ENCODE data around the gene KRTAP1-1. TPM values are rescaled to one million over a fixed set of nuclear protein-coding genes. Genes with fewer than 3 reads are reported as not detected.

Gene KRTAP1-1
- total RNA-seq, 1 experiment from 2014 or later, result not detected

DNA sequence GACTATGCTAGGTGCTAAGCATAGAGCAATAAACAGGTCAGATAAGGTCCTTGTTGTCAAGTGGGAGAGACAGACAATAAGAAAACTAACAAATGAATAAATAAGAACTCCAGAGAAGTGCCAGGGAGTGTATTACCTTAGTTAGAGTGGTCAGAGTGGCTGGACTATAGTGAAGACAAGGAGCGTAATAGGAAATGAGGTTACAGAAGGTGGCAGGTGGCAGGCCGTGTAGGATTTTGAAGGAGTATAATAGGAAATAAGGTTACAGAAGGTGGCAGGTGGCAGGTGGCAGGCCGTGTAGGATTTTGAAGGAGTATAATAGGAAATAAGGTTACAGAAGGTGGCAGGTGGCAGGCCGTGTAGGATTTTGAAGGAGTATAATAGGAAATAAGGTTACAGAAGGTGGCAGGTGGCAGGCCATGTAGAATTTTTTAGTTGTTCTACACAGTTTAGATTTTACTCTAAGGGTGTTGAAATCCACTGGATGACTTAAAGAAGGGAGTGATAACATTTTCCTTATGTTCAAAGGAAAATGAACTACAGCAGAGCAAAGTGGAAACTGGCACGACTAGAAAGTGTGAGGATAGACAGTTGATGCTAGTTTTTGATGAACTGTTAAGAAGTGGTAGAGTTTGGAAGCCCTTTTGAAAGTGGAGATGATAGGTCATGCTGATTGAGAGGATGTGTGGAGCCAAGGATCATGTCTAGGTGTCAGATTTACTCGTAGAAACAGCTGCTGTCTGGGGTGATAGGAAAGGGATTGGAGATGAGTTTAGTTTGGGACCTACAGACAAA lies 28.7 kb downstream of the KRTAP1-1 start:
- Mint-ChIP-seq H3K36me3 (no peaks in the 10 kb centered on the region), H3K27me3 (ENCODE audit: low read depth) (no peaks in the 10 kb centered on the region), H3K4me1 (peaks cover 15% of the 10 kb centered on the region), H3K27ac (peak overlapping the region; percentile 7; the same call in 1 of the 2 replicates), H3K9me3 (no peaks in the 10 kb centered on the region), H3K4me3 (no peak overlapping the region)
- CTCF ChIA-PET, result no interaction called here
- no peak for DNase-seq (ENCODE audit: low spot score)
- ATAC-seq, result no peak
- POLR2A ChIA-PET, result no interaction called here
- TF ChIP-seq RELA (CRISPR knock-in tag; IDR thresholded peaks at IDR 0.05; ENCODE audit: borderline replicate concordance), result no peak

DNA sequence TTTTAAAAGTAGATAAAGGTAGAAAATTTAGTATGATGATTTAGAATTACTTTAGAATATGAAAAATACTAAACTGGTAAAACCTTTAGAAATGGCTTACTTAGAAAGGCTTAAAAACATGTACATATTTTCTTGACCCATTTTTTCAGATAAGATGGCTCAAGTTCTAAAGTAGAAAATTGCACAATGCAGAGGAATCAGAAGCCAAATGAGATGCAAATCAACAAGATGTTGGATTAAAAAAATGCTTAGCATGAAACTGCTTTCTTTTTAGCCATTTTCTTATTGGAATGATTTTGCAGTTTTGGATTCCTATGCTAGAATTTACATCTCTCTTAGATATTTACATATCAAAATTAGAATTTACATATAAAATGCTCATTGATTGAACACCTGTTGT lies 30.8 kb downstream of the KRTAP1-1 start:
- POLR2A ChIA-PET, result no interaction called here
- Mint-ChIP-seq H3K36me3 (no peaks in the 10 kb centered on the region), H3K27ac (no peak overlapping the region), H3K27me3 (ENCODE audit: low read depth) (no peaks in the 10 kb centered on the region), H3K4me1 (peaks cover 15% of the 10 kb centered on the region), H3K9me3 (0 out of 2 replicates have a peak, but pooled peaks cover 7% of the 10 kb centered on the region), H3K4me3 (no peak overlapping the region)
- no peak for ATAC-seq
- CTCF ChIA-PET, result no interaction called here
- no peak for TF ChIP-seq TCF7 (CRISPR knock-in tag; IDR thresholded peaks at IDR 0.05; ENCODE audit: low read depth)
- TF ChIP-seq, protein P1, sequence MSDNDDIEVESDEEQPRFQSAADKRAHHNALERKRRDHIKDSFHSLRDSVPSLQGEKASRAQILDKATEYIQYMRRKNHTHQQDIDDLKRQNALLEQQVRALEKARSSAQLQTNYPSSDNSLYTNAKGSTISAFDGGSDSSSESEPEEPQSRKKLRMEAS (CRISPR knock-in tag; IDR thresholded peaks at IDR 0.05), result no peak
- no peak for TF ChIP-seq JAZF1 (CRISPR knock-in tag; IDR thresholded peaks at IDR 0.05)
- TF ChIP-seq CREM (CRISPR knock-in tag; IDR thresholded peaks at IDR 0.05), result no peak
- TF ChIP-seq TEAD1 (CRISPR knock-in tag; IDR thresholded peaks at IDR 0.05), result no peak
- no peak for DNase-seq (ENCODE audit: low spot score)

DNA sequence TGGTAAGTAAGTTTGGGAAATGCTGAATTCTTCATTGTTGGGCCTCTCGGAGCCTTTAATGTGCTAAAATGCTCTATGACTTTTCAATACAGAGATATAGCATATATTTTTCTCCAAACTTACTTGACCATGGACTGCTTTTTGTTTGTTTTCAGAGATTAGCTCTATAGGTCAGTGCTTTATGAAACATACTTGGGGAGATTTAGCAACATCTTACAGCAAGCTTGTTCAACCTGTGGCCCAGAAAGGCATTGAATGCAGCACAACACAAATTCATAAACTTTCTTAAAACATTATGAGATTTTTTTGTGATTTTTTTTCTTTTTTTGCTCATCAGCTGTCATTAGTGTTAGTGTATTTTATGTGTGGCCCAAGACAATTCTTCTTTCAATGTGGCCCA lies 31.3 kb downstream of the KRTAP1-1 start:
- no peak for ATAC-seq
- no peak overlapping the region for H3K27ac Mint-ChIP-seq
- H3K4me3 Mint-ChIP-seq, result no peak overlapping the region
- POLR2A ChIA-PET, result no interaction called here
- CTCF ChIA-PET, result no interaction called here
- DNase-seq (ENCODE audit: low spot score), result no peak
- peaks cover 15% of the 10 kb centered on the region for H3K4me1 Mint-ChIP-seq
- 0 out of 2 replicates have a peak, but pooled peaks cover 7% of the 10 kb centered on the region for H3K9me3 Mint-ChIP-seq
- no peaks in the 10 kb centered on the region for H3K27me3 Mint-ChIP-seq (ENCODE audit: low read depth)
- H3K36me3 Mint-ChIP-seq, result no peaks in the 10 kb centered on the region
- TF ChIP-seq, protein P2, sequence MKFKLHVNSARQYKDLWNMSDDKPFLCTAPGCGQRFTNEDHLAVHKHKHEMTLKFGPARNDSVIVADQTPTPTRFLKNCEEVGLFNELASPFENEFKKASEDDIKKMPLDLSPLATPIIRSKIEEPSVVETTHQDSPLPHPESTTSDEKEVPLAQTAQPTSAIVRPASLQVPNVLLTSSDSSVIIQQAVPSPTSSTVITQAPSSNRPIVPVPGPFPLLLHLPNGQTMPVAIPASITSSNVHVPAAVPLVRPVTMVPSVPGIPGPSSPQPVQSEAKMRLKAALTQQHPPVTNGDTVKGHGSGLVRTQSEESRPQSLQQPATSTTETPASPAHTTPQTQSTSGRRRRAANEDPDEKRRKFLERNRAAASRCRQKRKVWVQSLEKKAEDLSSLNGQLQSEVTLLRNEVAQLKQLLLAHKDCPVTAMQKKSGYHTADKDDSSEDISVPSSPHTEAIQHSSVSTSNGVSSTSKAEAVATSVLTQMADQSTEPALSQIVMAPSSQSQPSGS (CRISPR knock-in tag; IDR thresholded peaks at IDR 0.05; ENCODE audit: borderline replicate concordance, low read depth), result no peak
- no peak for TF ChIP-seq ETV6 (CRISPR knock-in tag; IDR thresholded peaks at IDR 0.05)
- TF ChIP-seq, protein P3, sequence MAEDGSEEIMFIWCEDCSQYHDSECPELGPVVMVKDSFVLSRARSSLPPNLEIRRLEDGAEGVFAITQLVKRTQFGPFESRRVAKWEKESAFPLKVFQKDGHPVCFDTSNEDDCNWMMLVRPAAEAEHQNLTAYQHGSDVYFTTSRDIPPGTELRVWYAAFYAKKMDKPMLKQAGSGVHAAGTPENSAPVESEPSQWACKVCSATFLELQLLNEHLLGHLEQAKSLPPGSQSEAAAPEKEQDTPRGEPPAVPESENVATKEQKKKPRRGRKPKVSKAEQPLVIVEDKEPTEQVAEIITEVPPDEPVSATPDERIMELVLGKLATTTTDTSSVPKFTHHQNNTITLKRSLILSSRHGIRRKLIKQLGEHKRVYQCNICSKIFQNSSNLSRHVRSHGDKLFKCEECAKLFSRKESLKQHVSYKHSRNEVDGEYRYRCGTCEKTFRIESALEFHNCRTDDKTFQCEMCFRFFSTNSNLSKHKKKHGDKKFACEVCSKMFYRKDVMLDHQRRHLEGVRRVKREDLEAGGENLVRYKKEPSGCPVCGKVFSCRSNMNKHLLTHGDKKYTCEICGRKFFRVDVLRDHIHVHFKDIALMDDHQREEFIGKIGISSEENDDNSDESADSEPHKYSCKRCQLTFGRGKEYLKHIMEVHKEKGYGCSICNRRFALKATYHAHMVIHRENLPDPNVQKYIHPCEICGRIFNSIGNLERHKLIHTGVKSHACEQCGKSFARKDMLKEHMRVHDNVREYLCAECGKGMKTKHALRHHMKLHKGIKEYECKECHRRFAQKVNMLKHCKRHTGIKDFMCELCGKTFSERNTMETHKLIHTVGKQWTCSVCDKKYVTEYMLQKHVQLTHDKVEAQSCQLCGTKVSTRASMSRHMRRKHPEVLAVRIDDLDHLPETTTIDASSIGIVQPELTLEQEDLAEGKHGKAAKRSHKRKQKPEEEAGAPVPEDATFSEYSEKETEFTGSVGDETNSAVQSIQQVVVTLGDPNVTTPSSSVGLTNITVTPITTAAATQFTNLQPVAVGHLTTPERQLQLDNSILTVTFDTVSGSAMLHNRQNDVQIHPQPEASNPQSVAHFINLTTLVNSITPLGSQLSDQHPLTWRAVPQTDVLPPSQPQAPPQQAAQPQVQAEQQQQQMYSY (CRISPR knock-in tag; IDR thresholded peaks at IDR 0.05), result no peak
- TF ChIP-seq, protein P4, sequence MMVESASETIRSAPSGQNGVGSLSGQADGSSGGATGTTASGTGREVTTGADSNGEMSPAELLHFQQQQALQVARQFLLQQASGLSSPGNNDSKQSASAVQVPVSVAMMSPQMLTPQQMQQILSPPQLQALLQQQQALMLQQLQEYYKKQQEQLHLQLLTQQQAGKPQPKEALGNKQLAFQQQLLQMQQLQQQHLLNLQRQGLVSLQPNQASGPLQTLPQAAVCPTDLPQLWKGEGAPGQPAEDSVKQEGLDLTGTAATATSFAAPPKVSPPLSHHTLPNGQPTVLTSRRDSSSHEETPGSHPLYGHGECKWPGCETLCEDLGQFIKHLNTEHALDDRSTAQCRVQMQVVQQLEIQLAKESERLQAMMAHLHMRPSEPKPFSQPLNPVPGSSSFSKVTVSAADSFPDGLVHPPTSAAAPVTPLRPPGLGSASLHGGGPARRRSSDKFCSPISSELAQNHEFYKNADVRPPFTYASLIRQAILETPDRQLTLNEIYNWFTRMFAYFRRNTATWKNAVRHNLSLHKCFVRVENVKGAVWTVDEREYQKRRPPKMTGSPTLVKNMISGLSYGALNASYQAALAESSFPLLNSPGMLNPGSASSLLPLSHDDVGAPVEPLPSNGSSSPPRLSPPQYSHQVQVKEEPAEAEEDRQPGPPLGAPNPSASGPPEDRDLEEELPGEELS (CRISPR knock-in tag; IDR thresholded peaks at IDR 0.05), result no peak
- no peak for TF ChIP-seq ZNF317 (CRISPR knock-in tag; IDR thresholded peaks at IDR 0.05; ENCODE audit: borderline replicate concordance, low read depth)
- TF ChIP-seq, protein P5, sequence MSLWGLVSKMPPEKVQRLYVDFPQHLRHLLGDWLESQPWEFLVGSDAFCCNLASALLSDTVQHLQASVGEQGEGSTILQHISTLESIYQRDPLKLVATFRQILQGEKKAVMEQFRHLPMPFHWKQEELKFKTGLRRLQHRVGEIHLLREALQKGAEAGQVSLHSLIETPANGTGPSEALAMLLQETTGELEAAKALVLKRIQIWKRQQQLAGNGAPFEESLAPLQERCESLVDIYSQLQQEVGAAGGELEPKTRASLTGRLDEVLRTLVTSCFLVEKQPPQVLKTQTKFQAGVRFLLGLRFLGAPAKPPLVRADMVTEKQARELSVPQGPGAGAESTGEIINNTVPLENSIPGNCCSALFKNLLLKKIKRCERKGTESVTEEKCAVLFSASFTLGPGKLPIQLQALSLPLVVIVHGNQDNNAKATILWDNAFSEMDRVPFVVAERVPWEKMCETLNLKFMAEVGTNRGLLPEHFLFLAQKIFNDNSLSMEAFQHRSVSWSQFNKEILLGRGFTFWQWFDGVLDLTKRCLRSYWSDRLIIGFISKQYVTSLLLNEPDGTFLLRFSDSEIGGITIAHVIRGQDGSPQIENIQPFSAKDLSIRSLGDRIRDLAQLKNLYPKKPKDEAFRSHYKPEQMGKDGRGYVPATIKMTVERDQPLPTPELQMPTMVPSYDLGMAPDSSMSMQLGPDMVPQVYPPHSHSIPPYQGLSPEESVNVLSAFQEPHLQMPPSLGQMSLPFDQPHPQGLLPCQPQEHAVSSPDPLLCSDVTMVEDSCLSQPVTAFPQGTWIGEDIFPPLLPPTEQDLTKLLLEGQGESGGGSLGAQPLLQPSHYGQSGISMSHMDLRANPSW (CRISPR knock-in tag; conservative IDR thresholded peaks at IDR 0.05; ENCODE audit: low read depth), result no peak
- TF ChIP-seq, protein P6, sequence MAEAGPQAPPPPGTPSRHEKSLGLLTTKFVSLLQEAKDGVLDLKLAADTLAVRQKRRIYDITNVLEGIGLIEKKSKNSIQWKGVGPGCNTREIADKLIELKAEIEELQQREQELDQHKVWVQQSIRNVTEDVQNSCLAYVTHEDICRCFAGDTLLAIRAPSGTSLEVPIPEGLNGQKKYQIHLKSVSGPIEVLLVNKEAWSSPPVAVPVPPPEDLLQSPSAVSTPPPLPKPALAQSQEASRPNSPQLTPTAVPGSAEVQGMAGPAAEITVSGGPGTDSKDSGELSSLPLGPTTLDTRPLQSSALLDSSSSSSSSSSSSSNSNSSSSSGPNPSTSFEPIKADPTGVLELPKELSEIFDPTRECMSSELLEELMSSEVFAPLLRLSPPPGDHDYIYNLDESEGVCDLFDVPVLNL (CRISPR knock-in tag; IDR thresholded peaks at IDR 0.05; ENCODE audit: borderline replicate concordance, low read depth), result no peak
- no peak for TF ChIP-seq NFATC4 (CRISPR knock-in tag; IDR thresholded peaks at IDR 0.05)
- TF ChIP-seq CBFB (CRISPR knock-in tag; IDR thresholded peaks at IDR 0.05; ENCODE audit: low read depth), result no peak
- TF ChIP-seq FOXK1 (CRISPR knock-in tag; IDR thresholded peaks at IDR 0.05), result no peak
- TF ChIP-seq, protein P7, sequence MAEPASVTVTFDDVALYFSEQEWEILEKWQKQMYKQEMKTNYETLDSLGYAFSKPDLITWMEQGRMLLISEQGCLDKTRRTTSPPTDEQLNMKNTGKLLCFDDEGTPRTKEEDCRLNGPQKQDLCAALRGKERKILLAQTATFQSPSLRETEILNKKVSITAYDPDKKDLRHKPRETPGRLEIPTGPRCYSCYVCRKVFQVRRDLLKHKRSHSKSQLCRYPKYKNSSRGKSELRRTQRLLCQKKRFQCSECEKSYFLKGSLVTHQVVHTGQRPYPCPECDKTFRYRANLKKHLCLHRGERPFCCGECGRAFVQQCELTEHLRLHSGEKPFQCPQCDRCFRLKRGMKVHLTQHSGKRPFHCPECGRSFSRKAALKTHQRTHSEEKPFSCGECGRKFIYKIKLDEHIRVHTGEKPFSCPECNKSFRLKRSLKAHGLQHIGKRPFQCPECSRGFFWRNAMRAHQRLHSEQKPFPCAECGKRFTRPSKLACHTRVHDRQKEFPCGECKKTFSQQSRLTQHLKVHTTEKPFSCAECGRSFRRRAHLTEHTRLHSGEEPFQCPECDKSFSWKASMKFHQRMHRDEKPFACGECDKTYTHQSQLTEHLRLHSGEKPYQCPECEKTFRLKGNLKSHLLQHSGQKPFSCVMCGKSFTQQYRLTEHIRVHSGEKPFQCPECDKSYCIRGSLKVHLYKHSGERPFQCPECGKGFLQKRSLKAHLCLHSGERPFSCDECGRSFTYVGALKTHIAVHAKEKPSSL (CRISPR knock-in tag; conservative IDR thresholded peaks at IDR 0.05), result no peak
